GM18502 (cell line): ENCODE data around the gene MARCHF11.

Experiments
- ATAC-seq: cut with Tn5 transposase; IDR thresholded peaks from one replicate; pipeline ENCODE4 v1.9.1; 2021; ENCODE audit warnings: mild to moderate bottlenecking; ENCODE audit not compliant: unreplicated experiment, poor library complexity

Gene MARCHF11

GRCh38 chr5:16134204-16134603 is 45.4 kb downstream of the MARCHF11 start:
- ATAC-seq: no peak

GRCh38 chr5:16131878-16132277 is 47.7 kb downstream of the MARCHF11 start:
- ATAC-seq: no peak

- ATAC-seq: no peak
Measured at GRCh38 chr5:16128944-16129343, 50.6 kb downstream of the MARCHF11 start.

DNA sequence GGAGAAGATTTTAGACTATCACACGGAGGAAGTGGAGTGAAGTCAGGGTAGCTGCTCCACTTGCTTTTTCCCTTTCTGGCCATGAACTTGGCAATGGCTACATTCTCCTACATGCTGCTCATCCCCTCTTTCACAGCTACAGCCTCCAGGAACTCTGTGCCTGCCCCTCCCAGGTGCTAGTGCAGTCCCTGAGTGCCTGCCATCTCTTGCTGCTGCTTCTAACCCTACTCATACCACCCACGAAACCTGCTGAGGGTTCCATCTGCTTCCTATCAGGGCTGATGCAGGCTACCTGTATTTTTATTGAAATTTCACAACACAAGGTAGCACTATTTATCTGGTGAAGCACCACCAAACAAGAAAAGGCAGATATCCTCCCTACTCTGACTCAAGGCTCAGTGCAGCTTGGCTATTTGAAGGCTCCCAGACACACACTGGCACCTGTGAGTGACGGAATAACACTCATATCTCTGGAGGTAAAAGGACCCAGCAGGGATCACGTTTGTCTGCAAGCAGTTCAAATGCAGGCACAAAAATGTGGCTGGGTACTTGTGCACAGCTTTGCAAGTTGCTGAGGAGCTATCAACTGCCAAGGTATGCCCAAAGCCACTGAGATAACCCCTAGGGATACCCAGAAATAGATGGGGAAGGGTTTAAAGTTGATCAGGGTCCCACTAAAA is 51.6 kb downstream of the MARCHF11 start:
- no peak for ATAC-seq

GRCh38 chr5:16120579-16120978 is 59.0 kb downstream of the MARCHF11 start:
- ATAC-seq: no peak

DNA sequence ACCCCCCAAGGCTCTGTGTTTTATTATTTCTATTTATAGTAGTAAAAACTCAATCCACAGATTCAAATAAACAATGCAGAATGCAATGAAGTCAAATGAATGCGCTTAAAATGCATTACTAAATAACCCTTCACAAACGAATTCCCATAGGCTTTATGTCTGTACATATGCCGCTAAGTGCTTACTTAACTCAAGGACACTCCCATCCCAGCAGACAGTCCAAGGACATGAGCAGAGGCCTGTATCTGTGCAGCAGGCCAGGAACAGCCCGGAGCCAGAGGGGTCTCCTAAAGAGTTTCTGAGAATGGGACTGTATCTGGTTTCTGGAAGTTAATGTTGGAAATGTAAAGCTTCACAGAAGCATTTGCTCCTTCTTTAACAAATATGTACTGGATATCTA is 59.8 kb downstream of the MARCHF11 start:
- no peak for ATAC-seq

GRCh38 chr5:16115140-16115539 is 64.5 kb downstream of the MARCHF11 start:
- ATAC-seq: no peak

DNA sequence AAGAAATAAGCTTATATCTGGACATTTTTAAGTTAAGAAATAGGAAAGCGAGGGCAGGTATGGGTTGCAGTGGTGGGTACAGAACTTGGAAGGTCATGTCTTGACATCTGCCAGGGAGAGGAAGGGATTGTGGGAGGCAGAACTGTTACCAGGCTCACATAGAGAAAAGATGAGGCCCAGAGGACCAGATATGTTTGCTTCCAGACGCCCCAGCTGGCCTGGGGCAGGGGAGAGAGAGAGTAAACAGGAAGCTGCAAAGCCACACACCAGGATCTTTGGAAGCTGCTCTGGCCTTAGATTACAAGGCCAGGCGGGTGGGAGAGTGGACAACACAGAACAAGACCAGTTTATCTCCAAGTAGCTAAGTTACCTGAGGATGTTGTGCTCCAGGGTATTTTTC is 71.2 kb downstream of the MARCHF11 start:
- ATAC-seq: no peak

DNA sequence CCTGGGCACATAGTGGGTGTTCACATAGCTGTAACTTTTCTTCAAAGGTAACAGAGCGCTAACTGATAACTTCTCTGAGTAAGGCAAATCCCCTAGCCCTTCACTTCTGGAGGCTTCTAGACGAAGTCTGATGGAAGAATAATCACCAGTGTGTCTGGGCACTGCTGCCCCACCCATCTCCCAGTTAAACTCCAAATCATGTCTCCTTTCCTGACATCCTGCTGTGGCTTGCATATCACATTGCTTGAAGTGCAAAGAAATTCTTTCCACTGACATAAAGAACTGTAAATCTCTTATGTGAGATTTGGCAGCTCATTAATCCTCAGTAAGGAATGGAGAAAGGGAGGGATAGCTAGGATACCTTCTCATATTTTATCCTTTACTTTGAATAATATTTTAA is 74.6 kb downstream of the MARCHF11 start:
- ATAC-seq: no peak

DNA sequence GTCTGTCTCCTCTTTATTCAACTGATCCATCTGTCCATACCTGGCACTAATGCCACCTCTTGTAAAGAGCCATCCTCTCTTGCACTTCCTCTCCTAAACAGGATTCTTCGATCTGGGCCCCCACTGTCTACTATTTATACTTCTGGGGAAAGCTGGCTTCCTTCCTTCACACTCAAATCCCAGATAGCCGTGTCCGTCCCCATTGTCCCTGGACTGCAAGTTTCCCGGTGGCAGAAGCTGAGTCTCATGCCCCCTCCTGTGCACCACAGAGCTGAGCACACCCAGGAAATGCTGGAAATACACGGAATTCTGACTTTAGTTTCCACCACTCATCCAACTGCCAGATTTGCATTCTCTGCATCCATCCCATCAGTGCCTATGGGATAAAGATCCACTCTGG is 84.0 kb downstream of the MARCHF11 start:
- no peak for ATAC-seq

- ATAC-seq: no peak
Measured at GRCh38 chr5:16090270-16090669, 89.3 kb downstream of the MARCHF11 start.

DNA sequence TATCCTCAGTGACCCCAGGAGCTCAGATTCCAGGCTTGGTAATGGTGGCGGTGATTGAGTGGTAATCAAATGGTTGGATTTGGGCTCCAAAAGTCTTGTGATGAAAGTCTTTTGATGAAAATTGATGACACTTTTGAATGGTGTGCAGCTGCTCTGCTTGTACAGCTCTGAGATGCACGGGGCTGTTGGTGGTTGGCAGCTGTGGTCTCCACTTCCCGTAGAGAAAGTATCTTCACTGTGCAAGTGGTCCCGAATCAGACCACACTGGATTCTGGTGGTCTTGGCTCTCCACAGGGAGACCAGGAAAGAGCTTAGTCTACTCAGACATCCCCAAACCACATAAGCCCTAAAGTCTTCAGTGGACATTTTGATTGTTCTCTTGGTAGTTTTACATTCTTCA is 96.6 kb downstream of the MARCHF11 start:
- ATAC-seq: no peak

DNA sequence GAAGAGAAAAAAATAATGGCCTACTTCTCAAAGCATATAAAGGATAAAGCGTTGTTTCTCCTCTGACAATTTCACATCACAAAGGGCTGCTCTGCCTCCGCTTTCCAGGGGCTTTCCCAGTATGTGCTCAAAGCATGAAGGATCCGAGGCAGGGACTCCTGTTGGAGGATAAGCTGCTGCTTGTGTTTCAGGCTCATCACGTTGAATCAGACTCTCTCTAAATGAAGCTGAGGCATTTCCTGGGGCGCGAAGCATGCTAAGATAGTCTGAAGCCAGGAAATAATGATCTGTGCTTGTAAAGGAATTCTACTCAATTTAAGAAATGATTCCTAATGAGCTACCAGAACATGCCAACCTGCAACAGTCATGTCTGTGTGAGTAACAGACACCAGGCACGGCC is 97.5 kb downstream of the MARCHF11 start:
- ATAC-seq: no peak

DNA sequence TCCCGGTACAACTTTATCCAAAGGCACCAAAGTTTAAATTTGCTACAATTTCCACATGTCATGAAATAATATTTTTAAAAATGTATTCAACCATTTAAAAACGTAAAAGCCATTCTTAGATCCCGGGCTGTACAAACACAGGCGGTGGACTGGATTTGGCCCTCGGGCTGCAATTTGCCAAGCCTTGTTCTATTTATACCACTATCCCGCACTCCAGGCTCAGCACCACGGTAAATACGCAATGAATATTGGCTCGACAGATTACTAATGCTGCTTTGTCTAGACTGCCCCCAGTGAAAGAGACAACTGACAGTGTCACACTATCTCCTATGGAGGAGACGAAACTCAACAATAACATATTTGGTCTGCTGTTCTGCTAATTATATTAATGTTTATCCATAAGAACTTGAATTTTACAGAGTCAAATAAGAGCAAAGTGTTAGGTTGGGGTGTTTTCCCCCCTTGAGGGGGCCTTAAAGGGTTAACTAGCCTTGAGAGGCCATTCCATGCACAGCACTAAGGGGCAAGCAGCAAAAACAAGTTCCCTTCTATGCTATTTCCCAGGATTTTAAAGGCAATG is 98.1 kb downstream of the MARCHF11 start:
- ATAC-seq: no peak

GRCh38 chr5:16076657-16077056 is 102.9 kb downstream of the MARCHF11 start:
- no peak for ATAC-seq

DNA sequence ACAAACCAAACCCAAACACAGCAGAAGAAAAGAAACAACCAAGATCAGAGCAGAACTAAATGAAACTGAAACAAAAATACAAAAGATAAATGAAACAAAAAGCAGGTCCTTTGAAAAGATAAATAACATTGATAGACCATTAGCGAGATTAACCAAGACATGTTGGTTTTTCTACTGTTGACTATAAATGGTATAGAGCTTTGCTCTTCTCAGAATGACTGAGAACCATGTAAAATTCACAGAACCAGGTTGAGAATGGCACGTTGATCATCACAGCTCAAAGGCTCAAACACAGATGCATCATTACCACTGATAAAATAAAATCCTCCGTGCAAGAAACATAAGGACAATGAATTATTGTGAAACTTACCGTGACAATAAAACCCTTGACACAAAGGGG is 105.2 kb downstream of the MARCHF11 start:
- ATAC-seq: no peak

- ATAC-seq: no peak
Measured at GRCh38 chr5:16072616-16073015, 107.0 kb downstream of the MARCHF11 start.

DNA sequence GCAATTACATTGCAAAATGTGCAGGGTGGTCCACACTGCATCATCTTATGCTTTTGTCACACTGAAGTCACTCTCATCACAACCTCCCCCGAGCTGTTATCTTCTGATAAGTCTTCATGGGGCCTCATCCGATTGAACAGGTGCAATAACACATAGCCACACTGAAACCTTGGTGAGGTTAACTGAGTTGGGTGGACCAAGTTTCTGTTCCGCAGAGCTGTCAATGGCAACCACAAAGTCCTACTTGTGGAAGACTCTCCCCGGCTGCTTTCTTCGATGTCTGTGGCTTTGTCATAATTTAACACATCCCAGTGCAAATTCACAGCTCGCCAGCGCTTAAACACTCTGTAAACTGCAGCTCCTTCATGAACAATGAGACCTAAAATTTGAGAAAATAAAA is 112.2 kb downstream of the MARCHF11 start:
- no peak for ATAC-seq

- ATAC-seq: no peak
Measured at GRCh38 chr5:16066810-16067209, 112.8 kb downstream of the MARCHF11 start.

DNA sequence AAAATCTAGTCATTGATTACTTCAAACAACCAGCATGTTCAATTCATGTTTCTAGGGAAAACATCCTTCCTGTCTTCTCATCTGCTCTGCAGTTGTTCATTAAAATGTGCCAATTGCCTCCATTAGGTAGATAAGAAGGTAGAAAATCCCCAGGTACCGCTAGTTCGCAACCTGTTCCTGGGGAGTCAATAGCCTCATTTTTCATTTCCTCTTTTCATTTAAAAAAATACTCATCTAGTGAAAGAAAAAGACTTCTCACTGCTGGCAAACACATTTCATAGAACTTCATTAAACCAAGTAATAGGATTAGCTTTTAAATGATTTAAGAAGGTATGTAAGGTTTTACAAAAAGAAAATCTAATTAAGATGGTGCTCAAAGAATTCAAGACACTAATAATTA is 113.3 kb downstream of the MARCHF11 start:
- no peak for ATAC-seq

DNA sequence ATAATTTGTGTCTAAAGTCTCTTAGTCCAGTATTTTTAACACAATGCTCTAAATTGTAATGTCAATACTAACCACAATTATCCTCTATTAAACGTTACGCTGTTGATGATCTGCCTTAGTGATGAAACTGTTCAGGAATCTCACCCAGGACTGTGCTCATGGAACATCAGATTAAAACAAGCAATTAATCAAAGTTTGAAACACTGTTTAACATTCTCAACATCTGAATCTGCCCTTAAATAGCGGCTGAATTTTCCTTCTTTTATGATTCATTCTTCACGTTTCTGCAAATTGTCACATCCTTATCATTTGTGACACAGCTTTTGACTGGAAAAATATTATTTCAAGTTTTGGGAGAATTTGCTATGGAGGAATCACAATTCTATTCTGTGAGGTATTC is 113.8 kb downstream of the MARCHF11 start:
- ATAC-seq: no peak

- no peak for ATAC-seq
Measured at GRCh38 chr5:16064135-16064893, 115.3 kb downstream of the MARCHF11 start.
